ENCODE data around the gene ERBB2. TPM values are rescaled to one million over a fixed set of nuclear protein-coding genes. Genes with fewer than 3 reads are reported as not detected.
A peak's percentile ranks its signal among the peaks of the same experiment; 100 is the strongest.

Gene ERBB2
- total RNA-seq, 1 experiment from 2014 or later = 216 TPM

DNA sequence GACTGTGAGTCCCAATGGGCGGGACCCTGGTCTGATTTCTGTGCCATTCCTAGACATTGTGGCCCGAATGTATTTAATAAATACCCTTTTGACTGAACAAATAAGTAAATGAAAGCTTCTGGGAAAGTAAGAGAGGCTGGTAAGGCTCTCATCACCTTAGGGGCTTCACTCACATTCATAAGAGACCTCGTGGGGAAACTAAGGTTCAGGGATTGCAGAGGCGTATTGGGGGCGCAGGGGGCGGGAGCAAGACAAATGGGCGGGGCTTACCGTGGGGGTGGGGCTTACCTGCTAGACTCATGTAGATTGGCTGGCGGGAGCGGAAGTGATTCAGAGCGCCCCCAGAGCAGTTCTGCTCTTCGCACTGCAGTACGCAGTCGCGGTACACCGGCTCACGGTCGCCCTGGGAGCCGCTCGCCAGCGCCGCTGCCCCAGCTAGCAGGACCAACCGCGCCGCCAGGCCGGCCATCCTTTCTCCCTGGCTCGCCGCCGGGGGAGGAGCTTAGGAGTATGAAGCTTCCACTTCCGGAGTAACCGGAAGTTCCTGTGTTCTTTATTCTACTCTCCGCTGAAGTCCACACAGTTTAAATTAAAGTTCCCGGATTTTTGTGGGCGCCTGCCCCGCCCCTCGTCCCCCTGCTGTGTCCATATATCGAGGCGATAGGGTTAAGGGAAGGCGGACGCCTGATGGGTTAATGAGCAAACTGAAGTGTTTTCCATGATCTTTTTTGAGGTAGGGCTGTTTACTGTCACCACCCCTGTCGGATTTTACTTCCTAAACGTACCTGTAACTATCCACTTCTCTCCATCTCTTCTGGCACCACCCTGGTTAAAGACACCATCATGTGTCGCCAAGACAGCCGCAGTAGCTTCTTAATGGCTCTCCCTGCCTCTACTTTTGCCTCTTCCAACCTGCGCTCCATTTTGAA lies 12.1 kb upstream of the ERBB2 start, which contains the start of gene PGAP3:
PGAP3 (minus strand) TSS at position 512 of the 929 bp plus-strand sequence; CDS start at position 469, 43 bp downstream.
- H3K4me3 Mint-ChIP-seq = peak within 1 kb of the TSS; percentile 85 to 88
- Histone ChIP-seq H3K18ac (ENCODE audit: insufficient read length, low read depth, low read length) (peak within 1 kb of the TSS; percentile 99), H3K79me2 (ENCODE audit: insufficient read depth, low read length) (no peaks in the 10 kb centered on the region), H2BK12ac (ENCODE audit: insufficient read length, low read depth, low read length) (no peak within 1 kb of the TSS), H3K27ac (ENCODE audit: insufficient read length, low read depth, low read length) (peak within 1 kb of the TSS; percentile 74), H2BK15ac (ENCODE audit: low read depth, low read length) (no peak within 1 kb of the TSS), H2BK120ac (ENCODE audit: low read depth, low read length, poor library complexity, severe bottlenecking) (peak within 1 kb of the TSS; percentile 71), H3K4me2 (ENCODE audit: insufficient read depth, insufficient read length, low read length) (peak within 1 kb of the TSS; percentile 76), H2AK5ac (ENCODE audit: insufficient read length, low read length) (no peak within 1 kb of the TSS), H3T11ph (ENCODE audit: low read length) (no peak within 1 kb of the TSS), H3K4ac (ENCODE audit: low read depth, low read length) (no peak within 1 kb of the TSS), H3K9me3 (ENCODE audit: control insufficient read depth, low read depth, low read length) (no peaks in the 10 kb centered on the region), H3K4me1 (ENCODE audit: insufficient read depth, low read length) (peaks cover 12% of the 10 kb centered on the region), H2BK5ac (ENCODE audit: insufficient read length, low read length) (no peak within 1 kb of the TSS), H3K79me1 (ENCODE audit: insufficient read depth, low read depth, low read length, poor library complexity, severe bottlenecking) (no peaks in the 10 kb centered on the region), H2BK20ac (ENCODE audit: low read depth, low read length, poor library complexity, severe bottlenecking) (no peak within 1 kb of the TSS), H3K27me3 (ENCODE audit: insufficient read depth, low read length) (no peaks in the 10 kb centered on the region), H3K9ac (ENCODE audit: extremely low read depth, insufficient read length, low read length) (peak within 1 kb of the TSS; percentile 85), H3K14ac (ENCODE audit: insufficient read depth, low read length) (peak within 1 kb of the TSS; percentile 99), H4K5ac (ENCODE audit: insufficient read length, low read depth, low read length) (peak within 1 kb of the TSS; percentile 27), H2AFZ (ENCODE audit: low read length) (no peak within 1 kb of the TSS), H3K56ac (ENCODE audit: insufficient read length, low read depth, low read length) (peak within 1 kb of the TSS; percentile 12), H3K23me2 (ENCODE audit: insufficient read length, low read depth, low read length, poor library complexity, severe bottlenecking) (peaks cover 9% of the 10 kb centered on the region), H4K8ac (replicated peaks; ENCODE audit: insufficient read length, low read depth, low read length) (no peak within 1 kb of the TSS), H4K20me1 (ENCODE audit: control insufficient read depth, insufficient read depth, insufficient read length) (no peaks in the 10 kb centered on the region), H4K91ac (ENCODE audit: insufficient read length, low read depth, low read length) (no peak within 1 kb of the TSS), H3K23ac (ENCODE audit: insufficient read length, low read depth, low read length) (no peak within 1 kb of the TSS)
- DNase-seq = peak; percentile 96
- H3K27ac Mint-ChIP-seq = peak within 1 kb of the TSS; percentile 96 to 99 (median 98)
- no peaks in the 10 kb centered on the region for H3K9me3 Mint-ChIP-seq
- no peaks in the 10 kb centered on the region for H3K27me3 Mint-ChIP-seq (ENCODE audit: low read depth)
- H3K36me3 Mint-ChIP-seq (ENCODE audit: insufficient read depth in 1 of 3, low read depth in 3 of 3) = peaks cover 6 to 26% (median 18%) of the 10 kb centered on the region in 3 experiments
- no CpG with 5 or more reads among the region's 45 CpGs for WGBS (ENCODE audit: extremely low coverage, insufficient read length, low lambda C conversion rate)
- H3K4me1 Mint-ChIP-seq = peaks cover 37 to 38% of the 10 kb centered on the region in 2 experiments
- TF ChIP-seq, protein P1, sequence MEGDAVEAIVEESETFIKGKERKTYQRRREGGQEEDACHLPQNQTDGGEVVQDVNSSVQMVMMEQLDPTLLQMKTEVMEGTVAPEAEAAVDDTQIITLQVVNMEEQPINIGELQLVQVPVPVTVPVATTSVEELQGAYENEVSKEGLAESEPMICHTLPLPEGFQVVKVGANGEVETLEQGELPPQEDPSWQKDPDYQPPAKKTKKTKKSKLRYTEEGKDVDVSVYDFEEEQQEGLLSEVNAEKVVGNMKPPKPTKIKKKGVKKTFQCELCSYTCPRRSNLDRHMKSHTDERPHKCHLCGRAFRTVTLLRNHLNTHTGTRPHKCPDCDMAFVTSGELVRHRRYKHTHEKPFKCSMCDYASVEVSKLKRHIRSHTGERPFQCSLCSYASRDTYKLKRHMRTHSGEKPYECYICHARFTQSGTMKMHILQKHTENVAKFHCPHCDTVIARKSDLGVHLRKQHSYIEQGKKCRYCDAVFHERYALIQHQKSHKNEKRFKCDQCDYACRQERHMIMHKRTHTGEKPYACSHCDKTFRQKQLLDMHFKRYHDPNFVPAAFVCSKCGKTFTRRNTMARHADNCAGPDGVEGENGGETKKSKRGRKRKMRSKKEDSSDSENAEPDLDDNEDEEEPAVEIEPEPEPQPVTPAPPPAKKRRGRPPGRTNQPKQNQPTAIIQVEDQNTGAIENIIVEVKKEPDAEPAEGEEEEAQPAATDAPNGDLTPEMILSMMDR (conservative IDR thresholded peaks at IDR 0.05) = no peak
